Stomach (tissue), 19 donors: ENCODE measurements around the gene BCL2L1. TPM values are rescaled to one million over a fixed set of nuclear protein-coding genes. Genes with fewer than 3 reads are reported as not detected.

Experiments used
- DNase-seq, 2 donors: peaks; one replicate each; pipeline versions ENCODE4 v3.0.0 to v3.0.0-alpha.2; 2013 to 2019
- H3K27ac ChIP-seq, 5 donors: fragments of 200-600 bp in 4 of 5; sonication (generic) in 4 of 5; one replicate each; pipeline ENCODE4 v1.5.1; 2013 to 2019; ENCODE audit warnings: mild to moderate bottlenecking in 1 of 5, moderate library complexity in 1 of 5
- H3K27me3 ChIP-seq, 3 donors: fragments of 200-600 bp; sonication (generic); one replicate each; pipeline ENCODE4 v1.5.1; 2017 to 2019; ENCODE audit warnings: mixed run types in 1 of 3
- H3K36me3 ChIP-seq, 4 donors: fragments of 200-600 bp; sonication (generic); 1 replicate in 3 of 4; 2 replicates in 1 of 4; pipeline ENCODE4 v1.5.1; 2016 to 2019
- H3K4me1 ChIP-seq, 4 donors: fragments of 200-600 bp; sonication (generic); one replicate each; pipeline ENCODE4 v1.5.1; 2016 to 2019
- H3K4me3 ChIP-seq, 4 donors: fragments of 200-600 bp; sonication (generic) in 3 of 4; one replicate each; pipeline ENCODE4 v1.5.1; 2016 to 2019; ENCODE audit warnings: mild to moderate bottlenecking in 1 of 4
- H3K9me3 ChIP-seq, 4 donors: fragments of 200-600 bp; sonication (generic); one replicate each; pipeline ENCODE4 v1.5.1; 2016 to 2019
- EP300 ChIP-seq: sonication (generic); formaldehyde crosslinking; IDR thresholded peaks from one replicate; pipeline ENCODE4 v1.6.1; 2017; ENCODE audit warnings: antibody characterized with exemption
- POLR2A ChIP-seq, 4 donors: fragments of 450-650 bp; IDR thresholded peaks; one replicate each; pipeline ENCODE4 v1.6.1; 2016; ENCODE audit warnings: antibody characterized with exemption in 4 of 4, control low read depth in 2 of 4, mild to moderate bottlenecking in 1 of 4, moderate library complexity in 1 of 4
- POLR2AphosphoS5 ChIP-seq, 3 donors: sonication (generic); formaldehyde crosslinking; IDR thresholded peaks; one replicate each; pipeline ENCODE4 v1.6.1; 2016; ENCODE audit warnings: antibody characterized with exemption in 3 of 3
- WGBS, 5 donors: extraction: QIAGEN DNeasy Blood & Tissue Kit in 3 of 5; methylation state at CpG; one replicate each; pipeline versions ENCODE4 v1.1.5 to v1.1.7; 2013 to 2018; 5-methylcytosine and 5-hydroxymethylcytosine counted together
- intact Hi-C: fragments of 100-400 bp; cut with DNase I; formaldehyde crosslinking; loops from one replicate; pipeline ENCODE4 v1.15.1; 2023; ENCODE audit warnings: low total_unique reads
- long read RNA-seq, 10 donors: transcript quantifications; one replicate each; lab custom pipeline, GENCODE V29; 2026
- polyA plus RNA-seq, 3 donors: library from polyadenylated mRNA; stranded (reverse); fragments of 200-250 nt; gene quantifications; one replicate each; pipeline ENCODE4 v1.2.3, GENCODE V29; 2013
- total RNA-seq, 5 donors: library from RNA; depleted of rRNA; stranded (reverse); fragments of >200 nt; gene quantifications; one replicate each; pipeline versions ENCODE4 v1.1.0 to v1.2.3, GENCODE V29; 2014 to 2016
- TF ChIP-seq, protein P1 (sequence below), 7 experiments: fragments of 450-650 bp in 4 of 7; fragments of 200-600 bp in 3 of 7; sonication (generic) in 3 of 7; IDR thresholded peaks; one replicate each; pipeline ENCODE4 v1.5.1; 2016 to 2019; ENCODE audit warnings: antibody characterized with exemption in 7 of 7, control low read depth in 2 of 7, mild to moderate bottlenecking in 1 of 7
- donor health status: healthy with polysubstance abuse.
- donor health status: Bipolar disorder and iron deficiency.
- donor health status: healthy.

Gene BCL2L1
- total RNA-seq, result 100 to 1,000 TPM in 2 of 5 donors, 10 to 100 TPM in 3; 61.7 to 210 (median 68.7) TPM
- polyA plus RNA-seq, result 10 to 100 TPM; 47.1 to 88.2 (median 73.0) TPM
- long read RNA-seq, donor 1, partial matches to known transcripts, result 0 of 6 reads
- long read RNA-seq, donor 1, other reads (novel, unspliced or antisense), result 0 of 6 reads
- long read RNA-seq, donor 2, transcript BCL2L1-201 (3 exons, 2,610 nt), result major isoform, 7 of 14 reads
- long read RNA-seq, donor 2, partial matches to known transcripts, result 0 of 14 reads
- long read RNA-seq, donor 2, other reads (novel, unspliced or antisense), result 0 of 14 reads
- long read RNA-seq, donor 3, partial matches to known transcripts, result 0 of 6 reads
- long read RNA-seq, donor 3, other reads (novel, unspliced or antisense), result 0 of 6 reads
- long read RNA-seq, donor 4, result 0 reads
- long read RNA-seq, donor 5, partial matches to known transcripts, result 0 of 10 reads
- long read RNA-seq, donor 5, other reads (novel, unspliced or antisense), result 5 of 10 reads
- long read RNA-seq, donor 6, transcript BCL2L1-203 (2 exons, 2,578 nt), result minor isoform, 6 of 27 reads
- long read RNA-seq, donor 6, transcript BCL2L1-201 (3 exons, 2,610 nt), result major isoform, 12 of 27 reads
- long read RNA-seq, donor 6, partial matches to known transcripts, result 0 of 27 reads
- long read RNA-seq, donor 6, other reads (novel, unspliced or antisense), result 5 of 27 reads
- long read RNA-seq, donor 7, transcript BCL2L1-201 (3 exons, 2,610 nt), result major isoform, 11 of 25 reads
- long read RNA-seq, donor 7, transcript BCL2L1-203 (2 exons, 2,578 nt), result minor isoform, 10 of 25 reads
- long read RNA-seq, donor 7, partial matches to known transcripts, result 0 of 25 reads
- long read RNA-seq, donor 7, other reads (novel, unspliced or antisense), result 0 of 25 reads
- long read RNA-seq, donor 8, transcript BCL2L1-201 (3 exons, 2,610 nt), result major isoform, 5 of 11 reads
- long read RNA-seq, donor 8, partial matches to known transcripts, result 0 of 11 reads
- long read RNA-seq, donor 8, other reads (novel, unspliced or antisense), result 0 of 11 reads
- long read RNA-seq, donor 9, partial matches to known transcripts, result 0 of 7 reads
- long read RNA-seq, donor 9, other reads (novel, unspliced or antisense), result 0 of 7 reads
- long read RNA-seq, donor 10, partial matches to known transcripts, result 0 of 2 reads
- long read RNA-seq, donor 10, other reads (novel, unspliced or antisense), result 0 of 2 reads

DNA sequence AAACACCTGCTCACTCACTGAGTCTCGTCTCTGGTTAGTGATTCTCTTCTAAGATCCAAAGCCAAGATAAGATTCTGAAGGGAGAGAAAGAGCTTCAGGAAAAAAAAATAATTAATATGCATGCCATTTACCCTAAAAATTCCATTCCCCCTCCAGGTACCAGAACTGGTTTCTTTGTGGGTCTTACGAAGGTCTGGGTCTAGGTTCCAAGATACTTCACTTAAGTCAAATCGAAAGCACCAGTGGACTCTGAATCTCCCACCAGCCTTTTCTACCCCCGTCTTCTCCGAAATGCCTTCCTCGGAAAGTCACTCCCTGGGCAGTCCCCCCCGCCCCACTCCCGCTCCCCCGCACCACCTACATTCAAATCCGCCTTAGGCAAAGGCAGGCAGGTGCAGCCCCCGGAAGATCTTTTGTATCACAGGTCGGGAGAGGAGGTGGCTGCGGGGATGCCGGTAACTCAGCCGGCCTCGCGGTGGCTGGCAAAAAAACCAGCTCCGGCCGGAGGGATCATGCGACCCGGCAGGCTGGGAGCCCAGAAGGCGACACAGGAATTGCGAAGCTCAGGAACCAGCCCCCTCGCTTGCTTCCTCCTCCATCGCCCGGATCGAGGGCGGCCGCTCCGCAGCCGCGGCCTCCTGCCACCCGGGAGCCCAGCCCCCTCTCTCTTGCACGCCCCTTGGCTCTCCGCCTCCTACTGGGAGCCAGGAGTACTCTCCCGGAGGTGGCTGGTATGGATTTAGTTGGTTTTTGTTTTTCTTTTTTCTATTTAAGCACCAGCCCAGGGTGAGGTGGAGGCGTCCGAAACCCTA, at the start of gene BCL2L1:
TSS of gene BCL2L1 (minus strand) at position 612 of the 812 bp plus-strand sequence. CDS start 650 bp downstream, outside the sequence.
- no peaks in the 10 kb centered on the region for H3K27me3 ChIP-seq
- WGBS, 5 donors, result 0 to 2% (median 1%) methylated on average over 27 to 38 of the region's 38 CpGs
- H3K4me1 ChIP-seq, result peaks cover 34 to 52% (median 46%) of the 10 kb centered on the region in 4 donors
- TF ChIP-seq, protein P1, sequence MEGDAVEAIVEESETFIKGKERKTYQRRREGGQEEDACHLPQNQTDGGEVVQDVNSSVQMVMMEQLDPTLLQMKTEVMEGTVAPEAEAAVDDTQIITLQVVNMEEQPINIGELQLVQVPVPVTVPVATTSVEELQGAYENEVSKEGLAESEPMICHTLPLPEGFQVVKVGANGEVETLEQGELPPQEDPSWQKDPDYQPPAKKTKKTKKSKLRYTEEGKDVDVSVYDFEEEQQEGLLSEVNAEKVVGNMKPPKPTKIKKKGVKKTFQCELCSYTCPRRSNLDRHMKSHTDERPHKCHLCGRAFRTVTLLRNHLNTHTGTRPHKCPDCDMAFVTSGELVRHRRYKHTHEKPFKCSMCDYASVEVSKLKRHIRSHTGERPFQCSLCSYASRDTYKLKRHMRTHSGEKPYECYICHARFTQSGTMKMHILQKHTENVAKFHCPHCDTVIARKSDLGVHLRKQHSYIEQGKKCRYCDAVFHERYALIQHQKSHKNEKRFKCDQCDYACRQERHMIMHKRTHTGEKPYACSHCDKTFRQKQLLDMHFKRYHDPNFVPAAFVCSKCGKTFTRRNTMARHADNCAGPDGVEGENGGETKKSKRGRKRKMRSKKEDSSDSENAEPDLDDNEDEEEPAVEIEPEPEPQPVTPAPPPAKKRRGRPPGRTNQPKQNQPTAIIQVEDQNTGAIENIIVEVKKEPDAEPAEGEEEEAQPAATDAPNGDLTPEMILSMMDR (IDR thresholded peaks at IDR 0.05), result peak in 5 of 7 experiments; percentile 65 to 96 (median 74)
- no peak for TF ChIP-seq EP300
- TF ChIP-seq POLR2AphosphoS5 (IDR thresholded peaks at IDR 0.05), result peak; percentile 58 to 90 (median 85)
- TF ChIP-seq POLR2A (IDR thresholded peaks at IDR 0.05), result peak in 2 of 4 donors; percentile 53 to 76
- peak within 1 kb of the TSS; percentile 97 to 100 (median 98) for H3K27ac ChIP-seq
- intact Hi-C loops, result no loop called here
- no peaks in the 10 kb centered on the region for H3K9me3 ChIP-seq
- peak within 1 kb of the TSS; percentile 70 to 78 (median 72) for H3K4me3 ChIP-seq
- DNase-seq, result peak; percentile 91 to 94
- peaks cover 0 to 17% (median 8%) of the 10 kb centered on the region in 4 donors for H3K36me3 ChIP-seq

DNA sequence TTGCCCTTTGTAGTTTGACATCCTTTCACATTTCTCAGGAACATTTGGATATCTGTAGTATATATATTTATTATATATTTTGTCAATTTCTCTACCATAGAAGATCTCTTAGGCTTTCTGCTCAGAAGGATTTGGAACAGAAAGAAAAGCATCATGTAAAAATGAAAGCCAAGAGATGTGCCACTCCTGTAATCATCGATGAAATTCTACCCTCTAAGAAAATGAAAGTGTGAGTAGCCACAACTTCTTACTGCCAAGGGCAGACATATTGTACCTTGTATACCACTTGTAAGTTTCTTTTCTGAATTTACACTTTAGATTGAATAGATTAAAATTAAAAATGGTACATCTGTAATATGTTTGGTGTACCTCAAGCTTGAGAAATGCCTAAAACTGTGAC, 47.6 kb upstream of the BCL2L1 start:
- TF ChIP-seq POLR2AphosphoS5 (IDR thresholded peaks at IDR 0.05) (no peak), POLR2A (IDR thresholded peaks at IDR 0.05) (no peak), EP300 (no peak)
- TF ChIP-seq, protein P1 (IDR thresholded peaks at IDR 0.05), result no peak
- H3K4me3 ChIP-seq, result no peak overlapping the region
- intact Hi-C loops, result no loop called here
- H3K27me3 ChIP-seq, result no peaks in the 10 kb centered on the region
- H3K27ac ChIP-seq, result no peak overlapping the region
- no peaks in the 10 kb centered on the region for H3K9me3 ChIP-seq
- no peaks in the 10 kb centered on the region for H3K36me3 ChIP-seq
- 70 to 92% (median 88%) methylated on average over 1 of the region's 1 CpG for WGBS, 5 donors
- no peaks in the 10 kb centered on the region for H3K4me1 ChIP-seq
- no peak for DNase-seq

DNA sequence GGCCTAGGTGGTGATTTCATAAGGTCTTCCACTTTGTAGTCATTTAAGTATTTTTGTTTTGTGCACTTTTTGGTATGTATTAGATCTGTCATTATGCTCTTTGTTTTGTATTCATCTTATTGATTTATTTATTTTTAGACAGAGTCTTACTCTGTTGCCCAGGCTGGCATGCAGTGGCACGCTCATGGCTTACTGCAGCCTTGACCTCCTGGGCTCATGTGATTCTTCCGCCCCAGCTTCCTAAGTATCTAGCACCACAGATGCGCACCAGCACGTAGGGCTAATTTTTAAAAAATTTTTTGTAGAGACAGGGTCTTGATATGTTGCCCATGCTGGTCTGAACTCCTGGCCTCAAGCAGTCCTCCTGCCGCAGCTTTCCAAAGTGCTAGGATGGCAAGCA, 47.0 kb upstream of the BCL2L1 start:
- intact Hi-C loops, result no loop called here
- Histone ChIP-seq H3K4me1 (no peaks in the 10 kb centered on the region), H3K36me3 (peaks cover 0 to 6% (median 0%) of the 10 kb centered on the region in 4 donors), H3K9me3 (no peaks in the 10 kb centered on the region), H3K4me3 (no peak overlapping the region), H3K27ac (no peak overlapping the region), H3K27me3 (no peaks in the 10 kb centered on the region)
- TF ChIP-seq POLR2AphosphoS5 (IDR thresholded peaks at IDR 0.05), result no peak
- no peak for TF ChIP-seq POLR2A (IDR thresholded peaks at IDR 0.05)
- TF ChIP-seq, protein P1 (IDR thresholded peaks at IDR 0.05), result no peak
- DNase-seq, result no peak
- WGBS, 5 donors, result 85 to 98% (median 95%) methylated on average over 5 of the region's 5 CpGs
